Adrenal gland (tissue), 5 donors: Measurements from ENCODE around the gene LYSMD2.

ENCODE experiments used
- CTCF ChIP-seq, 6 experiments: fragments of 450-650 bp in 4 of 6; fragments of 200-600 bp in 2 of 6; sonication (generic) in 1 of 6; IDR thresholded peaks; 1 replicate in 5 of 6; 2 replicates in 1 of 6; pipeline versions ENCODE4 v1.5.1 to v1.8.0; 2016 to 2021; ENCODE audit warnings: antibody characterized with exemption in 6 of 6, mild to moderate bottlenecking in 2 of 6, moderate library complexity in 1 of 6
- POLR2A ChIP-seq, 2 donors: fragments of 450-650 bp; IDR thresholded peaks; one replicate each; pipeline ENCODE4 v1.6.1; 2017; ENCODE audit warnings: antibody characterized with exemption in 2 of 2, mild to moderate bottlenecking in 2 of 2, moderate library complexity in 1 of 2
- donor health status: DM: no; HTN: no; CAD: no.

DNA sequence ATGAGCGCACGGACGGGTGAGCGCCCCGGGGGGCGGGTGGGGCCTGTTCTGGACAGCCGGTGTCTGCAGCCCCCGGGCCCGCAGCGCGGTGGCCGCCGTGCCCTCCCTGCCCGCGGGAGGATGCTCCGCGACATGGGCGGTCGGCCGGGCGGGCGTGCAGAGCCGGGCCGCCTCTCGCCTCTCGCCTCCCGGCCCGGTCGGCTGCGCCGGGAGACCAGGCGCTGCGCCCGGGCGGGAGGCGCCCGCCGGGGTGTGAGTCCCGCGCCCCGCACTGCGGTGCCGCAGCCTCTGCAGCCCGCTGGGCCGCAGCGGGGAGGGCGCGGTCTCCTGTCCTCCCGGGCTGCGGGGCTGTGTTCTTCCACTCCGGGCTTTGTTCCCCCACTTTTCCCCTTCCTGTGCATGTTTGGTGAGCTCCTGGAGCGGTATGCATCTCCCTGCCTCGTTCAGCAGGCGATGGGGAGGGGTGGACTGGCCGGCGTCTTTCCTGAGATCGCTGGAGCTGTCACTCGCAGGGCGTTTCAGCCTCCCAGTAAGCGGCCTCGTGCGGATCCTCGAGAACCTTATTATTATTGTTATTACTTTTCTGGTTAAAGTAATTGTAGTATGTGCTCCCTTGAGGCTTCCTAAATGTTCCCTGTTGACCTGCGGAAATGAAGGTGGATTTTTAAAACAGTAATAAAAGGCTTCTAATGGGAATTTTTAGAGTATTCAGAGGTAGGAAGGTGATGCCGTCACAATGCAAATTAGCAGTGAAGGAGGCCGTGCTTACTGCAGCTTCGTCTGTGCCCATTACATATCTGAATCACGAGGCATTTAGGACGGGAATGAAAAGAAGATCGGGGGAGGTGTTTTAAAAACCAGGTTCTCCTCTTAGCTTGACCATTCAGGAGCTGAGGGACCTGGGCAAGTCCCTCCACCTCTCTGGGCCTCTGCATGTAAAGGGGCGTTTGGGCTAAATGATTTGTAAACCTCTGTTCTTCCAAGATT is 14.5 kb upstream of the LYSMD2 start:
- no peak for TF ChIP-seq CTCF (IDR thresholded peaks at IDR 0.05)
- no peak for TF ChIP-seq POLR2A (IDR thresholded peaks at IDR 0.05)
